Breast epithelium (tissue), 4 donors: ENCODE measurements around the gene PRKG1. TPM values are rescaled to one million over a fixed set of nuclear protein-coding genes. Genes with fewer than 3 reads are reported as not detected.
A peak's percentile ranks its signal among the peaks of the same experiment; 100 is the strongest.

ENCODE experiments used
- DNase-seq, 2 donors: peaks; one replicate each; pipeline ENCODE4 v3.0.0-alpha.2; 2019; ENCODE audit warnings: low spot score in 2 of 2
- H3K27ac ChIP-seq, 2 donors: fragments of 200-600 bp; sonication (generic) in 1 of 2; one replicate each; pipeline ENCODE4 v1.5.1; 2016 to 2019; ENCODE audit warnings: mild to moderate bottlenecking in 1 of 2
- H3K27me3 ChIP-seq, 2 donors: fragments of 200-600 bp; sonication (generic) in 1 of 2; one replicate each; pipeline versions ENCODE4 v1.5.1 to v1.6.0; 2017 to 2019; ENCODE audit warnings: control low read depth in 1 of 2, mild to moderate bottlenecking in 1 of 2
- H3K36me3 ChIP-seq: fragments of 200-600 bp; one replicate; pipeline ENCODE4 v1.5.1; 2019
- H3K4me1 ChIP-seq, 2 donors: fragments of 200-600 bp; sonication (generic); one replicate each; pipeline ENCODE4 v1.5.1; 2016 to 2019; ENCODE audit warnings: control low read depth in 1 of 2
- H3K4me3 ChIP-seq, 3 donors: fragments of 200-600 bp; sonication (generic); 1 replicate in 2 of 3; 2 replicates in 1 of 3; pipeline ENCODE4 v1.5.1; 2016 to 2019; ENCODE audit warnings: mild to moderate bottlenecking in 3 of 3, moderate library complexity in 2 of 3
- H3K9me3 ChIP-seq, 2 donors: fragments of 200-600 bp; sonication (generic) in 1 of 2; one replicate each; pipeline ENCODE4 v1.5.1; 2016 to 2019; ENCODE audit warnings: control low read depth in 1 of 2
- POLR2A ChIP-seq: fragments of 450-650 bp; IDR thresholded peaks from one replicate; pipeline ENCODE4 v1.6.1; 2016; ENCODE audit warnings: antibody characterized with exemption, mild to moderate bottlenecking, moderate library complexity
- POLR2AphosphoS5 ChIP-seq, 3 donors: sonication (generic); formaldehyde crosslinking; IDR thresholded peaks; one replicate each; pipeline ENCODE4 v1.6.1; 2017; ENCODE audit warnings: antibody characterized with exemption in 3 of 3
- intact Hi-C: fragments of 100-400 bp; cut with DNase I; formaldehyde crosslinking; loops from one replicate; pipeline ENCODE4 v1.15.1; 2023; ENCODE audit warnings: low total_unique reads
- total RNA-seq, 3 donors: library from RNA; depleted of rRNA; stranded (reverse); fragments of >200 nt; gene quantifications; one replicate each; pipeline ENCODE4 v1.1.0, GENCODE V29; 2016
- TF ChIP-seq, protein P1 (sequence below), 3 donors: fragments of 450-650 bp; IDR thresholded peaks; one replicate each; pipeline ENCODE4 v1.5.1; 2016 to 2017; ENCODE audit warnings: antibody characterized with exemption in 3 of 3, mild to moderate bottlenecking in 3 of 3, moderate library complexity in 3 of 3

PRKG1 gene
- total RNA-seq, 3 donors from 2014 or later, result 10.9 to 36.9 (median 19.7) TPM

GRCh38 chr10:52316500-52316899 is 1242.2 kb downstream of the PRKG1 start:
- no peak for DNase-seq
- no peaks in the 10 kb centered on the region for H3K9me3 ChIP-seq
- H3K4me1 ChIP-seq, result no peaks in the 10 kb centered on the region
- intact Hi-C loops, result no loop called here
- H3K27me3 ChIP-seq, result peaks cover 0 to 32% of the 10 kb centered on the region in 2 donors
- no peak overlapping the region for H3K27ac ChIP-seq
- TF ChIP-seq, protein P1, sequence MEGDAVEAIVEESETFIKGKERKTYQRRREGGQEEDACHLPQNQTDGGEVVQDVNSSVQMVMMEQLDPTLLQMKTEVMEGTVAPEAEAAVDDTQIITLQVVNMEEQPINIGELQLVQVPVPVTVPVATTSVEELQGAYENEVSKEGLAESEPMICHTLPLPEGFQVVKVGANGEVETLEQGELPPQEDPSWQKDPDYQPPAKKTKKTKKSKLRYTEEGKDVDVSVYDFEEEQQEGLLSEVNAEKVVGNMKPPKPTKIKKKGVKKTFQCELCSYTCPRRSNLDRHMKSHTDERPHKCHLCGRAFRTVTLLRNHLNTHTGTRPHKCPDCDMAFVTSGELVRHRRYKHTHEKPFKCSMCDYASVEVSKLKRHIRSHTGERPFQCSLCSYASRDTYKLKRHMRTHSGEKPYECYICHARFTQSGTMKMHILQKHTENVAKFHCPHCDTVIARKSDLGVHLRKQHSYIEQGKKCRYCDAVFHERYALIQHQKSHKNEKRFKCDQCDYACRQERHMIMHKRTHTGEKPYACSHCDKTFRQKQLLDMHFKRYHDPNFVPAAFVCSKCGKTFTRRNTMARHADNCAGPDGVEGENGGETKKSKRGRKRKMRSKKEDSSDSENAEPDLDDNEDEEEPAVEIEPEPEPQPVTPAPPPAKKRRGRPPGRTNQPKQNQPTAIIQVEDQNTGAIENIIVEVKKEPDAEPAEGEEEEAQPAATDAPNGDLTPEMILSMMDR (IDR thresholded peaks at IDR 0.05), result no peak
- TF ChIP-seq POLR2A (no peak), POLR2AphosphoS5 (IDR thresholded peaks at IDR 0.05) (no peak)
- peak overlapping the region in 1 of 3 donors; percentile 54 for H3K4me3 ChIP-seq
- no peaks in the 10 kb centered on the region for H3K36me3 ChIP-seq

- TF ChIP-seq, protein P1 (IDR thresholded peaks at IDR 0.05), result no peak
- TF ChIP-seq POLR2A (no peak), POLR2AphosphoS5 (IDR thresholded peaks at IDR 0.05) (no peak)
- no peaks in the 10 kb centered on the region for H3K9me3 ChIP-seq
- no peak overlapping the region for H3K4me3 ChIP-seq
- H3K4me1 ChIP-seq, result no peaks in the 10 kb centered on the region
- intact Hi-C loops, result no loop called here
- peaks cover 0 to 20% of the 10 kb centered on the region in 2 donors for H3K27me3 ChIP-seq
- no peaks in the 10 kb centered on the region for H3K36me3 ChIP-seq
- DNase-seq, result no peak
- H3K27ac ChIP-seq, result no peak overlapping the region
Measured at GRCh38 chr10:52318136-52318701, 1243.9 kb downstream of the PRKG1 start.

DNA sequence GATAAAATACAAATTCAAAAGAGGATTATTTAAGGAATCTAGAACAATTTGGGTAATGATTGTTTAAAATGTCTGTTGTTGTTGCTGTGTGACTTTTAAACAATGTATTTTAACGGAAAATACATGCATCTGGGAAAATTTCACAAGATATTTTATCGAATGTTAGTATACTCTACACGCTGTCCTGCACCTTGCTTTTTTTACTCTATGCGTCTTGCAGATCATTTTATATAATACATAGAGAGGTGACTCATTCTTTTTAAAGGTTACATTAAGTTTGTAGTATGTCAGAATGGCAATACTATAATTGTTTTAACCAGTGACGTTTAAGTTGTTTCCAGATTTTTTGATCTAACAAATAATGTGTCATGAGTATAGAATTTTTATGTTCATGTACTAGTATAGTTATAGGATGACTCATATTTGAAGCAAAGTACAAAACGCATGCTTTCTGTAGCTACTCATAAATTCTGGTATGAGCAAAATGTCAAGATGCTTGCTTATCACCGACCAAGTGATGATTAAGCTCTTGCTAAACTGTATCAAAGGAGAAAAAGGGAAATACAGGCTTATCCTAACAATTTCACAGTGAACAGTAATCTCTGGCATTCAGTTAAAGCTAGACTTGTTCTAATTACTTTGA is 1244.7 kb downstream of the PRKG1 start:
- intact Hi-C loops, result no loop called here
- Histone ChIP-seq H3K27me3 (peaks cover 0 to 13% of the 10 kb centered on the region in 2 donors), H3K36me3 (no peaks in the 10 kb centered on the region), H3K9me3 (no peaks in the 10 kb centered on the region), H3K27ac (no peak overlapping the region), H3K4me1 (no peaks in the 10 kb centered on the region), H3K4me3 (no peak overlapping the region)
- DNase-seq, result no peak
- TF ChIP-seq POLR2A (no peak), POLR2AphosphoS5 (IDR thresholded peaks at IDR 0.05) (no peak)
- TF ChIP-seq, protein P1 (IDR thresholded peaks at IDR 0.05), result no peak

- Histone ChIP-seq H3K9me3 (no peaks in the 10 kb centered on the region), H3K27ac (no peak overlapping the region), H3K4me3 (no peak overlapping the region), H3K27me3 (peaks cover 0 to 3% of the 10 kb centered on the region in 2 donors), H3K36me3 (no peaks in the 10 kb centered on the region), H3K4me1 (no peaks in the 10 kb centered on the region)
- no peak for DNase-seq
- TF ChIP-seq POLR2A (no peak), POLR2AphosphoS5 (IDR thresholded peaks at IDR 0.05) (no peak)
- TF ChIP-seq, protein P1 (IDR thresholded peaks at IDR 0.05), result no peak
- intact Hi-C loops, result no loop called here
Measured at GRCh38 chr10:52319926-52320325, 1245.6 kb downstream of the PRKG1 start.

DNA sequence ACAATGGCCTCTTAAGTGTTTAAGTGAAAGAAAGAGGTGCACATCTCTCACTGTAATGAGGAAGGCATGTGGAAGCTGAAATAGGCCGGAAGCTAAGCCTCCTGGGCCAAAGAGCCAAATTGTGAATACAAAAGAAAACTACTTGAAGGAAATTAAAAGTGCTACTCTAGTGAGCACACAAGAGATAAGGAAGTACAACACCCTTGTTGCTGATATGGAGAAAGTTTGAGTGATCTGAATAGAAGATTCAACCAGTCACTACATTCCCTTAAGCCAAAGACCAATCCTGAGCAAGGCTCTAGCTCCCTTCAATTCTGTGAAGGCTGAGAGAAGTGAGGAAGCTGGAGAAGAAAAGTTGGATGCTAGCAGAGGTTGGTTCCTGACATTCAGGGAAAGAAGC is 1248.0 kb downstream of the PRKG1 start:
- TF ChIP-seq POLR2AphosphoS5 (IDR thresholded peaks at IDR 0.05), result no peak
- TF ChIP-seq, protein P1 (IDR thresholded peaks at IDR 0.05), result no peak
- TF ChIP-seq POLR2A, result no peak
- intact Hi-C loops, result no loop called here
- Histone ChIP-seq H3K4me3 (no peak overlapping the region), H3K36me3 (no peaks in the 10 kb centered on the region), H3K27ac (no peak overlapping the region), H3K4me1 (no peaks in the 10 kb centered on the region), H3K9me3 (no peaks in the 10 kb centered on the region), H3K27me3 (no peaks in the 10 kb centered on the region)
- DNase-seq, result no peak
